ENCODE measurements around the gene PEF1. TPM values are rescaled to one million over a fixed set of nuclear protein-coding genes. Genes with fewer than 3 reads are reported as not detected.
A peak's percentile ranks its signal among the peaks of the same experiment; 100 is the strongest.

PEF1 gene
- total RNA-seq, 1 experiment from 2014 or later, result 119 TPM

DNA sequence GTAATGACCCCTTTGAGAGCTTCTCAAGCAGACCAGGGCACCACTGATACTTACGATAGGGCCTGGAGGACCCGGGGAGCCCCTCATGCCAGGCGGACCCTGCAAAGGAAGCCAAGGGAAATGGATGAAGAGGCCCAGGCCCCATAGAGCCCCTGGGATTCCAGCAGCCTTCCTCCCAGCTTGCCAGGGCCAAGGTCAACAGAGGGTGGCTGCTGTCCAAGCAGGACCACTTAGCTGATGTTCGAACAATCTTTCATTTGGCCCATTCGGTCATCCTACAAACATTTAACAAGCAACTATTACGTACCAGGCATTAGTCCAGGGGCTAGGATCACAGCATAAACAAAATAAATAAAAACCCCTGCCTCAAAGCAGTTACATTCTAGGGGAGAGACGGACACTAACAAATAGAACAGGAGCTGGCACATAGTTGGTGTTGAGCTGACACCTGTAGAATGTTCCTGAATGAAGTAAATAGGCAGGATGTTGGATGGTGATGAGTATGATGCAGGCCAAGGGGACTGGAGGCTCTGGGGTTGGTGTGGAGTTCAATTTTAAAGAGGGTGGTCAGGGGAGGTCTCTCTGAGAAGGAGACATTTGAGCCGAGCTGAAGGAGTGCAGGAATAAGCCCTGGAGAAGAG is 27.0 kb upstream of the PEF1 start:
- DNase-seq (ENCODE audit: low spot score), result no peak

DNA sequence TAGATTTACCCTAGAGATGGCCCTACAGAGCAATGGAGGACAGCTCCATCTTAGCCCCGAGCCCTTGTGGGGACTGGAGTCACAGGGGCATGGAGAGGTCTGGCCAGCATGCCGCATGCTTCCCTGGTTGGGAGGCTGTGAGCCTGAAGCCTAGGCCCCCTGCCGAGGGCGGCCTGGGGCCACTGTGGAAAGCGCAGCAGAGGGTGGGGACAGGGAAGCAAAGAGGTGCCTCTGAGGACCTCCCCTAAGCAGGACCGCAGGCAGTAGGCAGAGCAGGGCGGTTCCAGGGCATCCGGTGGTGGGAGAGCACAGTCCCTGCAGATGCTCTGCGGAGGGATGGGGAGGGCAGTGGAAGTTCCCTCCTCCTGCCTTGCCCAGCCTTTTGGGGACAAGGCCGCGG is 26.5 kb upstream of the PEF1 start:
- DNase-seq (ENCODE audit: low spot score), result no peak

DNA sequence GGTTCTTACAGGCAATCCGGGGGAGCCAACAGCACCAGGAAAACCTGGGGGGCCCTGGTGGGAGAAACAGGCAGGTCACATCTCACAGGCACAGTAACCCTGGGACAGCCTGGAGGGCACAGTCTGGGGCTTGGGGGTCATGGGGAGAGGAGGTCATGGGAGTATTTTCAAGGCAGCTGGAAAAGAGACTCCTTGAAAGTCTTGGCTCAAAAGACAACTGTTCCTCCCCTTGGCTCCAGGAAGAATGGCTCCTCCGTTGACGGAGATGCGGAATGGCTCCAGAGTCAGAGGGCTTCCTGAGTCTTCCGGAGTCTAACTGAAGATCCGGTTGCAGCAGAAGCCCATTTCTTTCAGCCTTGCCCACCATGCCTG is 25.9 kb upstream of the PEF1 start:
- peak; percentile 17 for DNase-seq (ENCODE audit: low spot score)

DNA sequence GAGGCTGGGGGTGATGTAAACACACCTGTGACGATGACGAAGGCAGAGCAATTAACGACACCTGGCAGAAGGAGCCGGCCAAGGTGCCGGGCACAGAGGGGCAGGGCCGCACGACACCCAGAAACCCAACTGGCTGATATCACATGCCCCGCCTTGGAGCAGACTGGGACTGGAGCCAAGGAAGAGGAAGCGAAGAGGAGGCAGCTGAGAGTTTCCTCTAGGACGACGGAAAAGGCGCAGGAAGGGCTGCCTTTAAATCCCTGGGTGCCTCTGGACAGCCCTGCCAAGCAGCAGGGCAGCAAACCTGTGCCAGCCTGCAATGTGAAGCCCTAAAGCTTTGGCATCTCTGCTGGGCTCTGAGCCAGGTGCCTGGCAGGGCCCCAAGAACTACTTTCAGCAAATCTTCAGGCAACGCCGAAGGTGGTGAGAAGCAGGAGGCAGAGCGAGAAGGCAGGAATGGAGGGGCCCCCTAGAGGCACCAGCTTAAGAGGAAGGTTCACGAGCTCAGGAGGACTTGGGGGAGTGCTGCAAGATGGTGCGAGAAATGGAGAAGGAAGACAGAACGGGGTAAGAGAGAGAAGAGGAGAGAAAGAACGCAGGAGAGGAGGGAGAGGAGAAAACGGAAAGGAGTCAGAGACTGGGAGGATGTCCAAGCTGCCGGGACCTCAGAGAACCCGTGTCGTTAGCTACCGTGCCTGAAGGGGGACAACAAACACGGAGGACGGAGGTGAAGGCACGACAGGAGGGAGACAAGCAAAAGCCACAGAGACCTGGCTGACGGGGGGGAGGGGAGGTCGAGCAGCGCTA is 25.3 kb upstream of the PEF1 start:
- DNase-seq (ENCODE audit: low spot score), result peak; percentile 93

DNA sequence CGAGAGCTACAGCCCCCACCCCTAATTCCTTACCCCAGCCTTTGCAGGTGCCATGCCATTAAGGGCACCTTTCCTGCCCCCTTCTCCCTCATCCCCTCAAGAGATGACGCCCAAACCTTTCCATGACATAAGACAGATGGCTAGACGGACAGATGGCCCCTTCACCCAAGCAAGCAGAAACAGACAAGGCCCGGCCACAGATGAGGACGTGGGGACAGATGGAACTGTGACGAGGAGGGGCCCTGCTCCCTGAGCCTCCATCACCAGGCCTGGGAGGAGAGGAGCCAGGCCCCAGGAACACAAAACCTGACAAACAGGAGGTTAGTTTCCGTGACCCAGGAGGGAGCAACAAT is 24.7 kb upstream of the PEF1 start:
- DNase-seq (ENCODE audit: low spot score), result no peak

DNA sequence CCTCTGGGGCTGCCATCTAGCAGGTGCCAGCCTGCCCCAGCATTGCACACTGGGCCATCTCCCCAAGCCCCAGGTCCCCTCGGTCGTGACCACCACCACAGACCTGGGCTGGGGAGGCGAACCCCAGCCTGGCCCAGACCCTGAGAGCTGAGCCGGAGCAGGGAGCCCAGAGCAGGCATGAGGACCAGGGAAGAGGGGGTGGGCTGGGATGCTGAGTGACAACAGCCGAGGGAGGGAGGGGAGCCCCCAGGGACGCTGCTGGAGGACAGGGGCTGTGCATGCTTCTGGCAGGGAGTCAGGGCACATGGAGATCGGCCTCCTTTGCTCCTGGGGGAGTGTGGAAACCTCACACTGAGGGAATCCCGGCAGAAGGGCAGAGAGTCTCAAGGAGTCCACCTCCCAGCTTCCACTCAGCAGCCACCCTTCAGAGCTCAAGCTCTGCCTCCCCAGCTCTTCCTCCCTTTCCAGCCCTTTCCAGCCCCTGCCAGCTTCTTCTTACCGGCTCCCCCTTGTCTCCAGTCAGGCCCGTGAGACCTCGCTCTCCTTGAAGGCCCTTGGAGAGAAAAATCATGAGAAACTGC is 23.7 kb upstream of the PEF1 start:
- DNase-seq (ENCODE audit: low spot score), result no peak

DNA sequence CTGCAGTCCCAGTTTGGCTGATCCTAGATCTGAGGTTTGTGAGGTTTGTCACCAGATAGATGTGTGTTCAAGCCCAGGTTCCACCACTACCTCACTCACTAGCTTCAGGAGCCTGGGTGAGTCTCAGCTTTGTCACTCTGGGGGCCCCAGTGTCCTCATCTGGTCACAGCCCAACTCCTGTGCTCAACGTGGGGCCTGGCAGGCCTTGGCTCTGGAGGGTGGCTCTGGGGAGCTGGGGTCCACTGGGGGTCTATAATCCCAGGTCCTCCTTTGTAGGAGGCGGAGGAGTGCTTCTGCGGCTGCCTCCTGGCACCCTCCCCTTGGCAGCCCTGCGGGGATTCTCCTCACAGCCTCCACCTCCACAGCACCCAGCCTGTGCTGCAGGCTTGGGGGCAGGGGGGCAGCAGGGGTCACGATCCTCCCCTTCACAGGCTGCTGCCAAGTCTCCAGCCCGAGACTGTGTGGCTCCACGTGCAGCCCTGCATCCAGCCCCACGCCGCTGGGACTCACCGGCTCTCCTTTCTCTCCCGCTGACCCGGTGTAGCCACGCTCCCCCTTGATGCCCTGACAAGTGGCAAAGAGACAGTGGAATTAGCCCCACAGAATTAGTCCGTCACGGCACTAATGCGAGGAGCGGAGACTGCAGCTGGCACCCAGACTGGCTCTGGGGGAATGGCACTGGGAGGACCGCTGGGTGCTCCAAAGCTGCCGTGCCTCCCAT is 22.5 kb upstream of the PEF1 start:
- no peak for DNase-seq (ENCODE audit: low spot score)

DNA sequence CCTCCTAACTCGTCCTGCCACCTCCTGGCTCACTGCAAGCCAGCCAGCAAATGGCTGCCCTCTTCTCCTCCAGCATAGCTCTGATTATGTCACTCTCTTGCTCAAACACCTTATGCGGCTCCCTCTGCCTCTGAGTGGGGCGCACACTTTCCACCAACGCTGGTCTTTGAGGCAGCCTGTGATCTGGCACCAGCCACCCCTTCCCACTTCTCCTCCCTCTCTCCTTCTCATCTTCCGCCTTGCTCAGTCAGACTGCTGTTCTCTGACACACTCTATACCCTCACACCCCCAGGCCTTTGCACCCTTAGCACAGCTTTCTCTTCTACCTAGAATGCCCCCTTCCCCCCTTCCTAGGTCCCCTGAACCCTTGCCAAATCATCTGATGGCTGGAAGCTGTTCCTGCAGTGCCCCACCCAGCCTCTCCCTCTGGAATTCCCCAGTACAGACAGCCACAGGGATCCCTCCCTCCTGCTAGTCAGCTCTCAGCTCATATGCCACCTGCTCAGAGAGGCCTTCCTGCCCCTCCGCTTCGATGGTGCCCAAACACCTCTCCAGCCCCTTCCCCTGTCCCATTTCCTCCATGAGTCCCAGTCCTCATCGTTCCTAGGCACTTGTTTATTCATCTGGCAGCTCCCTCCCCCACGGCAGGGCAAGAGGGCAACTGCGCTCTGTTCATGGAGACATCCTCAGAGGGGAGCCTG is 21.7 kb upstream of the PEF1 start:
- DNase-seq (ENCODE audit: low spot score), result peak; percentile 56

DNA sequence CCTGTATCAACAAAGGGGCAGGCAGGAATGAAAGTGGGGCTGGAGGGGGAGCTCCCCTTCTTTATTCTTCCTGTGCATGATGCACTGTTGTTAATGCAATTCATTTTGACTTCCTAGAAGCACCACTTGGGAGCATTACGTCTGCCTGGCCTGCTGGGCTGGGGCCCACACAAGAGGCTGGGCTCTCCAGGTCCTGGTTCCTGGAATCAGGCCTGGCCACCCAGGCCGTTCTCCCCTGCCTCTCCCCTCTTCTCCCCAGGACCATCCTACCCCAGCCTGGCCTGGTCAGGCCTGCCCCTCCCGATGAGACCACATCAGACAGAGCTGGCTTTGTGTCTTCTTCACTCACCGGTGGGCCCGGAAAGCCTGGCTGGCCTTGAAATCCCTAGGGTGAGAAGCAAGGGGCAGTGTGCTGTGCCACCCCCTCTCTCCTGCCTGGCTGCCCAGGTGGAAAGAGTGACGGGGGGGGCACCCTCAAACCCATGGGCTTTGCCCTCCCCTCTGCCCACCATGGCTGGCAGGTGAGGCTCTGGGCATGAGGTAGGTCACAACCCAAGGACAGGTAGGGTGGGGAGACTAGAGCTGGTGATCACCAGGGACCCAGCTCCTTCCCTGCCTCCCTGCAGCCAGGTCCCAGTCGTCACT is 20.7 kb upstream of the PEF1 start:
- DNase-seq (ENCODE audit: low spot score), result no peak

DNA sequence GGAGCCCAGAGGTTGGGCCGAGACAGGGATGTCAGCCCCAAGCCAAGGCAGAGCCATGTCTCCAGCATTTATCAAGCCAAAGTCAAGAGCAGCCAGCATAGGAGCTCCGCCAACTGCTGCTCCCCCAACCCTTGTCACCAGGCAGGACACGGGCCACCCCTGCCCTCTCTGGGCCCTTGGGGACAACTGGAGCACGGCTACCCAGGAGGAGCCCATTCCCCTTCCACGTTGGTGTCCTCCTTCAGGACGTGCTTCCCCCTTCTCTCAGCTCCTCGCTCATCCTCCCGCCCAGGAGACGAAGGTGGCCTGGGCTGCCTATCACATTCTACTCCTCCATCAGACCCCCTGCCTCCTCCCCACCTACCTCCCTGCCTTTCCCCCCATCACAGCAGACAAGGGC is 19.9 kb upstream of the PEF1 start:
- DNase-seq (ENCODE audit: low spot score), result no peak

DNA sequence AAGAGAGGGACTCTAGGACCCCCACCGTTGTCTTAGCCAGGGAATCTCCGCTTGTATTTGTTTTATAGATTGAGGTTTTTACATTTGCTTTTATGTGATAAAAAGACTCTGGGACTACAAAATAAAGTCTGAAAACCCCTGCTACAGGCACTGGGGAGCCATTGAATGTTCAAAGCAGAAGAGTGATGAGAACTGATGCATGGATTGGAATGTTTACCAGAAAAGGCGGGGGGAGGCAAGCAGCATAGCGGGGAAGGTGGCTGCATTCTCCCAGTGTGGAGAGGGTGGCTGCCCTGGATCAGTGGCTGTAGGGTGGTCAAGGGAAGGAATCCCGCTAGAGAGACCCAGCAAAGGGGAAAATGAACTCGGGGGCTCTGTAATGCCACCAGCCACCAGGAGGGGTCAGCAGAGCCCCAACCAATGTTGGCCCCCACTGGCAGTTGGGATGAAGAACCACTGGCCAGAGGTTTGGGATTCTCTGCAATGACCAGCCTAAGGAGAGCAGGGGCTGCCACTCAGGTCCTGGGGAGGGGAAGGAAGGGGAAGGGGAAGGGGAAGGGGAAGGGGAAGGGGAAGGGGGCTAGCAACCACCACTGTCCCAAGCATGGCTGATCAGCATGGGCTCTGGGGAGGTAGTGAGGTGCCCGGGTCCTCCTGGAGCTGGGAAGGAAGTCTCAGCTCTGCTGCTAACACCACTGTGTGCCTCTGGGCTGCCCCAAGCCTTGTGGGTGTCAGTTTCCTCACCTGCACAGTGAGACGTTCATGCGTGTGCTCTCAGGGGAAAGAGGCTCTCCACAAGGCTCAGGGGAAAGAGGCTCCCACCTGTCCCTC is 19.2 kb upstream of the PEF1 start:
- peak; percentile 78 for DNase-seq (ENCODE audit: low spot score)

DNA sequence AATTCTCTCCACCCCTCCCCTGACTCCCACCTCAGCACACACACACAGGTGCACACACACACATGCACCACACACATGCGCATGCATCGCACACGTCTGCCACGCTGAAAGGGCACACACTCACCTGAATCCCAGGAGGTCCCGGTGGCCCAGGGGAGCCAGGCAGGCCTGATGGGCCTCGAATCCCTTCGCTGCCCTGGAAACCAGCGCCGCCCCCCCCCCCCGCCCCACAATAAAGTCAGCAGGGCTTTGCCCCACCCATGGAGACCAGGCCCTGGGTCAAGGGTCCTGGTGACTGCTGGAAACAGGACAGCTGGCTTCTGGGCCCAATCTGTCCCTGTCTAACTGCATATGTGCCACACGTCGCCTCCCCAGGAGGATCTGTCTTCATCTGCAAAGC is 17.8 kb upstream of the PEF1 start:
- DNase-seq (ENCODE audit: low spot score), result no peak

DNA sequence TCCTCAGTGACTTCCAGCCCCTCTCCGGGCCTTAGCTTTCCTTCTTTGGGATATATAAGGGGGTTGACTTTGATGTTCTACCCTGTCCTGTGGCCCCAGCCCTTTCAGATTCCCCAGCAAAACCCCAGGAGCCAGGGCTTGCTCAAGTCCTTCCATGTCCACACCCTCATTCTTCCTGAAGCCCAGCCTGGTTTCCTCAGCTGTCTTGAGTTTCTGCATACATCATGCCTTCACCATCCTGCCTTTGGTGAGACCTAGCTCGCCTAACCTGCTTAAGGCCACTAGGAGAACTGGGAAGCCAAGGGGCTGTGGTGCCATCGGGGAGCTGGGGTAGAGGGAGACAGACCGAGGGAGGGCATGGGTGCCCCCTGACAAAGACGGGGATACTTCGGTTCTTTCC is 17.2 kb upstream of the PEF1 start:
- no peak for DNase-seq (ENCODE audit: low spot score)

DNA sequence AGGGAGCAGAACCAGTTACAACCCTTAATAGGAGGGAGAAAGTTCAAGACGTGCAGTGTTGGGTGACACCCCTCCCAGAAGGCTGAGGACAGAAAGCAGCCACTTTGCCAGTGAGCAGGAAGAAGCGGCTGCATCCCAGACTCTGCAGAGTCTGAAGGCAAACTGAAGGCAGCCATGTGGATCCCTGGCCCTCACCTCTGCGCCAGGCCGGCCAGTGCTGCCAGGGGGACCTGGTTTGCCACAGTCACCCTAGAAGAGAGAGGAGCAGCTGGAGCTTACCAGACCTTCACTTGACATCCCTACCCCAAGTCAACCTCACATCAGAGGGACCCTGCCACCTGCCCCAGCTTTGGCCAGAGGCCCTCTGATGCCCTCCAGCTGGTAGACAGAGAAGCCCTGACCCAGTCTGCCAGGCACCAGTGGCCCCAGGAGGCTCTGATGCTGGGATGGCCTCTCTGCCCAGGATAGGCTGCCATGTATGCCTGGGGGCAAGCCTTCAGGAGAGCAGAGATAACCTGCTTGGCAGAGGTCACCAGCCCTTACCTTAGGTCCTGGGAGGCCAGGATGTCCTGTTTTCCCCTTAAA is 16.3 kb upstream of the PEF1 start:
- DNase-seq (ENCODE audit: low spot score), result no peak

DNA sequence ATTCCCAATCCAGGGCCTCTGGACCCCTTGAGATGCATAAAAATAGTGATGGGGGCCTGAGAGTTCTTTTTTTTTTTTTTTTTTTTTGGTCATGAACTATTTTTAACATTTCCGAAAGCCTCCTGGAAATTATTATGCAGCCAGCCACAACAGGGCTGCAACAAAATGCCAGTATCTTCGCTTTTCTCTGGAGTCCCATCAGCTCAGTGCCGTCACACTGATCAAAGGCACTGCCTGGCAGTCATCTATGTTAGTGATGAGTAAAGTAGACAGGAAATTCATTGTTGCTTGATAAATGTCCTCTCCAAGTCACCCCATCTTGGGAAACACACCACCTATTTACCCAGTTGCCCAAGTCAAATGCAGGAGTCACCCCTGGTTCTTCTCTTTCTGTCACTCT is 15.2 kb upstream of the PEF1 start:
- DNase-seq (ENCODE audit: low spot score), result no peak

DNA sequence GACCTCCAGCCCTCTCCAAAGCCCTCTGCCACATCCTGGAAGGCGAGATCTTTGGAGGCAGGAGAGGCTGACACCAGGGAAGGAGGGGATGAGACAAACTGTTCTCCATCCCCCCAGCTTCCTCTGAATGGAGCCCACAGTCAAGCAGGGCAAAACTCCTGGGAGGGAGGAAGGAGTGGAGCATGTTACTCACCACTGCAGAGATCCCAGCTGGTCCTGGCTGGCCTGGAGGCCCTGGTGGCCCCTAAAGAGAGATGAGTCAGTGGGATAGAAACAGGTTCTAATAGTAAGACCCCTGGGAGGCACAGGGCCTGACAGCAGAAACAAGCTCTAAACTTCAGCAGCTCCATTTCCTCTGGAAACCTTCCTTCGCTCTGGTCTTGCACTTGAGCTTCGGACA is 14.0 kb upstream of the PEF1 start:
- DNase-seq (ENCODE audit: low spot score), result no peak

DNA sequence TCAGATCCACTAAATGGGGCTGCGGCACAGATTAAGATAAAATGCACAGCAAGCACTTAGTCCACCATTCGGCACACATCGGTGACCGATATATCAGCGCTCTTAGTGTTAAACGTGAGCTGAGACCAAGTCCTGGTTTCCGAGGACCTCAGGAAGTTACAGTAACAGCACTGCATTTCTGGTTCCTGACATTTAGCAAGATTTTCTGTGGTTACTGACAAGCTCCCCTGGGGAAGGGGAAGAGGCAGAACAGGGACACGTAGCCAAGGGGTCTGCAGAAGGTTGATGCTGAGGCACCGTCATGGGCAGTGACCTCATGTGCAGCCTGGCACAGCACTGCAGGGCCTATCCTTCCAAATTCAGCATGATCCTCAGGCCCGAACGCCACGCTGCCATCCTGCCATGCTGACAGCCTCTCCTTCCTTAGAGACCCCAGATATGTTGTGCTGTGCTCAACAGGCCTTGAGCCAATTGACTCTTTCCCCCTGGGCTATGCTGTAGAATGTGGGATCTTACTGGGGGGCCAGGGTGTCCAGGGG is 13.4 kb upstream of the PEF1 start:
- DNase-seq (ENCODE audit: low spot score), result no peak

DNA sequence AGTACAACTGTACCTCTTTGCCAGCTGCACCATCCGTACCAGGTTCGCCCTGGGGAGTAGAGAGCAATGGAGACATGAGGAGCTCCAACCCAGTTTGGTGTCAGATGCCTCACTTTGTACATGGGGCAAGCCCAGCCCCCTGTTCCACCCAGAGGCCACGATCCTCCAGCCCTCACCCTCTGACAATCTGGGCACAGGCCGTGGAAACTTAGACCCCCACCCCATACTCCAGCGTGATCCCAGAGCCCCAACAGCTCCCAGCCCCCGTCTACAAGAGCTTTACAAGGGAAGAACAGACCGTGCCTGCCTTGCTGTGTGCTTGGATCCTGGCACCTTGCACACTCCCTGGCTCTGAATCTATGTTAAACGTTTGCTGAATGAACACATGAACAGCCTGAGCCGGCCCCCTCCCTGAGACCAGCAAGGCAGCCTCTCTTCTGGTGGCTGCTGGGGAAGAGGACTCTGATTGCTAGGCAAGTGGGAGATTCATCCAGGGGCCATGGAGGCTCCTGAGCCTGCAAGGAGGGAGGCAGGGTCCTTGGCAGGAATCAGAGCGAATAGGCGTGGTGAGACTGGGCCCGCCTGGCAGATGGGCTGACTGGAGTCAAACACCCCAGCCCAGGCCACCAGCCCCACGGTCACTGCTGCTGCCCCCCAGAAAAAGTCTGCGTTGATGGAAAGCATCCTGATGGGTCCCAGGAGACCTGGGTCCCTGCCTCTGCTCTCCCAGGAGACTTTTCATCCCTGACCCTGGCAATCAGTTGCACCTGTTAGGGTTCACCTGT is 12.5 kb upstream of the PEF1 start:
- no peak for DNase-seq (ENCODE audit: low spot score)

DNA sequence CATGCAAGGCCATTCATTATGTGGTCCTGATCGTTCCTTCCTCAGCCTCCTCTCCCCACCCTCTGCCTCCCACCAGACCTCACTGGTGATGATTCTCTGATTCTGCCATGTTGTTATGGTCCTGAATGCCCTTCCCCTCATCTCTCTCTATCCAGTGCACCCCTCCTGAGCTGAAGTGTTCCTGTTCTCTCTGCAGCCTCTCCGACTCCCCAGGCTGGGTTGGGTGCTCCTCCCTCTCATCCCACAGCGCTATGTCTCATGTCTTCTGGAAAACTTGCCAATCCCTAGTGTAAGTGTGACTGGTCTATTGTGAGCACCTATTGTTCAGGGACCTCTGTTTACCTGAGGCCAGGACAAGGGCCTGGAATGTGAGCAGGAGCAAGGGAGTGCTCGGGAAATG is 11.1 kb upstream of the PEF1 start:
- no peak for DNase-seq (ENCODE audit: low spot score)
